OCI-LY1 (cell line): ENCODE results near the gene TRAFD1.

Experiments used
- EZH2 ChIP-seq: fragments of 200-600 bp; sonication (generic), shearing (Covaris generic); IDR thresholded peaks from 2 replicates; pipeline ENCODE4 v1.8.0; 2017; ENCODE audit warnings: borderline replicate concordance, mixed run types, mild to moderate bottlenecking, antibody characterized with exemption, low read length, moderate library complexity, mixed read lengths
- TF ChIP-seq, protein P1 (sequence below): fragments of 200-600 bp; sonication (generic), shearing (Covaris generic); IDR thresholded peaks from 2 replicates; pipeline ENCODE4 v1.5.1; 2017; ENCODE audit warnings: mild to moderate bottlenecking, antibody characterized with exemption, low read length, moderate library complexity, mixed read lengths

GRCh38 chr12:112191201-112191600 lies 65.8 kb downstream of the TRAFD1 start:
- TF ChIP-seq, protein P1, sequence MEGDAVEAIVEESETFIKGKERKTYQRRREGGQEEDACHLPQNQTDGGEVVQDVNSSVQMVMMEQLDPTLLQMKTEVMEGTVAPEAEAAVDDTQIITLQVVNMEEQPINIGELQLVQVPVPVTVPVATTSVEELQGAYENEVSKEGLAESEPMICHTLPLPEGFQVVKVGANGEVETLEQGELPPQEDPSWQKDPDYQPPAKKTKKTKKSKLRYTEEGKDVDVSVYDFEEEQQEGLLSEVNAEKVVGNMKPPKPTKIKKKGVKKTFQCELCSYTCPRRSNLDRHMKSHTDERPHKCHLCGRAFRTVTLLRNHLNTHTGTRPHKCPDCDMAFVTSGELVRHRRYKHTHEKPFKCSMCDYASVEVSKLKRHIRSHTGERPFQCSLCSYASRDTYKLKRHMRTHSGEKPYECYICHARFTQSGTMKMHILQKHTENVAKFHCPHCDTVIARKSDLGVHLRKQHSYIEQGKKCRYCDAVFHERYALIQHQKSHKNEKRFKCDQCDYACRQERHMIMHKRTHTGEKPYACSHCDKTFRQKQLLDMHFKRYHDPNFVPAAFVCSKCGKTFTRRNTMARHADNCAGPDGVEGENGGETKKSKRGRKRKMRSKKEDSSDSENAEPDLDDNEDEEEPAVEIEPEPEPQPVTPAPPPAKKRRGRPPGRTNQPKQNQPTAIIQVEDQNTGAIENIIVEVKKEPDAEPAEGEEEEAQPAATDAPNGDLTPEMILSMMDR: no peak
- no peak for TF ChIP-seq EZH2
